ENCODE measurements around the gene RFT1. TPM values are rescaled to one million over a fixed set of nuclear protein-coding genes. Genes with fewer than 3 reads are reported as not detected.

Gene RFT1
- total and polyA plus RNA-seq, 2 donors (not counting 1 experiment from before 2014, with no cell fraction given): 9.7 to 20.5 TPM

DNA sequence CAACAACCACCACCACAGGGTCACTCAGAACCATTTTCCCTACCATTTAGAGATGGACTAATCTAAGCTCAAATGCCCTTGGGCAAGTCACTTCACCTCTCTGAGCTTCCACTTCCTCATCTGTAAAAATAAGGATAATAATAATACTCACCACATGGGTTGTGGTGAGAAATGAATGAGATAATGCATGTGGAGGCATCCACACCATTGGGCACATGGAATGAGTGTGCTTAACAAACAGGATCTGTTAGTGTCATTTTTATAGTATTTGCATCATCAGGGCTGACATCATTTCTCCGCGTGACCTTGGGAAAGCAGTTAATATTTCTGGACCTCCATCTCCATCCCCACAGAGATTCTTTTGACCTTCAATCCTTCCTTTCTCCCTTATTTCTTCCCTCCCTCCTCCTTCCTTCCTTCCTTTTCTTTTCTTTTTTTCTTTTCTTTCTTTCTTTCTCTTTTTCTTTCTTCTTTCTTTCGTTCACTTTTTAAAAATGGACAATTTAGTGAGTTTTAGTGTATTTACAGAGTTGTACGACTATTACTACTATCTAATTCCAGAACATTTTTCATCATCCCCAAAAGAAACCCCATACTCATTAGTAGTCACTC is 7.7 kb upstream of the RFT1 start:
- H3K79me2 ChIP-seq (ENCODE audit: control insufficient read depth, insufficient read depth, low read length): no peaks in the 10 kb centered on the region

DNA sequence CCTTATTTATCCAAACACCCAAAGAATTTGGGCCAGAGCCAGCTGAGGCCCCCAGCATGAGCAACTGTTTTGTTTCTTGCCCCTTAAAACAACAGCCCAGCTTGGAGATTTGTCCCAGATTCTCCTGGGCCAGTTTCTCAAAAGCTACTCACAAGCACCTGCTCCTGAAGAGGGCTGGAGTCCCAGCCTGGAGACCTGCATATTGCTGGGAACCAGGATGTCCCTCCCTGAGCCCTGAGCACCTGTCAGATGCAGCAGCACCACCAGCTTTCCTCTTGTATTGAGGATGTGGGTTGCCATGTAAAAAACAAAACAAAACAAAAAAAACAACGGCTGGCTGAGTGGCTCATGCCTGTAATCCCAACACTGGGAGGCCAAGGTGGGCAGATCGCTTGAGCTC is 7.0 kb upstream of the RFT1 start:
- Histone ChIP-seq H3K27ac (ENCODE audit: insufficient read depth, low read length) (no peak overlapping the region), H3K4me3 (replicated peaks in 1 of 4; ENCODE audit: control extremely low read depth in 1 of 4, insufficient read depth in 1 of 4, low read depth in 3 of 4, low read length in 4 of 4) (no peak overlapping the region), H3K9me3 (ENCODE audit: control insufficient read depth, insufficient read depth, low read depth, low read length) (no peaks in the 10 kb centered on the region), H3K9ac (ENCODE audit: insufficient read depth, low read length) (no peak overlapping the region), H3K4me2 (ENCODE audit: extremely low read depth, insufficient read depth, low read length) (no peak overlapping the region), H3K79me2 (ENCODE audit: control insufficient read depth, insufficient read depth, low read length) (no peaks in the 10 kb centered on the region), H3K4me1 (ENCODE audit: control insufficient read depth, extremely low read depth, insufficient read depth, low read length) (peaks cover 7% of the 10 kb centered on the region), H3K27me3 (ENCODE audit: control insufficient read depth, insufficient read depth, low read length) (no peaks in the 10 kb centered on the region), H2AFZ (ENCODE audit: low read length) (no peak overlapping the region), H4K20me1 (ENCODE audit: control insufficient read depth, extremely low read depth, insufficient read depth, low read length) (no peaks in the 10 kb centered on the region), H3K36me3 (ENCODE audit: control insufficient read depth, insufficient read depth, low read length) (no peaks in the 10 kb centered on the region)
- TF ChIP-seq EZH2 (IDR thresholded peaks at IDR 0.05; ENCODE audit: low read length, missing control alignments): no peak
- TF ChIP-seq, protein P1, sequence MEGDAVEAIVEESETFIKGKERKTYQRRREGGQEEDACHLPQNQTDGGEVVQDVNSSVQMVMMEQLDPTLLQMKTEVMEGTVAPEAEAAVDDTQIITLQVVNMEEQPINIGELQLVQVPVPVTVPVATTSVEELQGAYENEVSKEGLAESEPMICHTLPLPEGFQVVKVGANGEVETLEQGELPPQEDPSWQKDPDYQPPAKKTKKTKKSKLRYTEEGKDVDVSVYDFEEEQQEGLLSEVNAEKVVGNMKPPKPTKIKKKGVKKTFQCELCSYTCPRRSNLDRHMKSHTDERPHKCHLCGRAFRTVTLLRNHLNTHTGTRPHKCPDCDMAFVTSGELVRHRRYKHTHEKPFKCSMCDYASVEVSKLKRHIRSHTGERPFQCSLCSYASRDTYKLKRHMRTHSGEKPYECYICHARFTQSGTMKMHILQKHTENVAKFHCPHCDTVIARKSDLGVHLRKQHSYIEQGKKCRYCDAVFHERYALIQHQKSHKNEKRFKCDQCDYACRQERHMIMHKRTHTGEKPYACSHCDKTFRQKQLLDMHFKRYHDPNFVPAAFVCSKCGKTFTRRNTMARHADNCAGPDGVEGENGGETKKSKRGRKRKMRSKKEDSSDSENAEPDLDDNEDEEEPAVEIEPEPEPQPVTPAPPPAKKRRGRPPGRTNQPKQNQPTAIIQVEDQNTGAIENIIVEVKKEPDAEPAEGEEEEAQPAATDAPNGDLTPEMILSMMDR (conservative IDR thresholded peaks at IDR 0.05 in 1 of 2, IDR thresholded peaks at IDR 0.05 in 1 of 2; ENCODE audit: low read depth in 1 of 2, low read length in 2 of 2): no peak
- no peak for DNase-seq (ENCODE audit: low read depth in 2 of 2)

More for the DNA sequence above, 7.7 kb upstream of the RFT1 start:
- Histone ChIP-seq H3K9me3 (ENCODE audit: control insufficient read depth, insufficient read depth, low read depth, low read length) (no peaks in the 10 kb centered on the region), H3K4me2 (ENCODE audit: extremely low read depth, insufficient read depth, low read length) (no peak overlapping the region), H2AFZ (ENCODE audit: low read length) (no peak overlapping the region), H4K20me1 (ENCODE audit: control insufficient read depth, extremely low read depth, insufficient read depth, low read length) (no peaks in the 10 kb centered on the region), H3K4me1 (ENCODE audit: control insufficient read depth, extremely low read depth, insufficient read depth, low read length) (peaks cover 7% of the 10 kb centered on the region), H3K27ac (ENCODE audit: insufficient read depth, low read length) (no peak overlapping the region), H3K9ac (ENCODE audit: insufficient read depth, low read length) (no peak overlapping the region), H3K27me3 (ENCODE audit: control insufficient read depth, insufficient read depth, low read length) (no peaks in the 10 kb centered on the region), H3K4me3 (replicated peaks in 1 of 4; ENCODE audit: control extremely low read depth in 1 of 4, insufficient read depth in 1 of 4, low read depth in 3 of 4, low read length in 4 of 4) (no peak overlapping the region), H3K36me3 (ENCODE audit: control insufficient read depth, insufficient read depth, low read length) (no peaks in the 10 kb centered on the region)
- peak in 1 of 2 donors; percentile 26 for DNase-seq (ENCODE audit: low read depth in 2 of 2)
- no peak for TF ChIP-seq EZH2 (IDR thresholded peaks at IDR 0.05; ENCODE audit: low read length, missing control alignments)
- TF ChIP-seq, protein P1 (conservative IDR thresholded peaks at IDR 0.05 in 1 of 2, IDR thresholded peaks at IDR 0.05 in 1 of 2; ENCODE audit: low read depth in 1 of 2, low read length in 2 of 2): no peak

DNA sequence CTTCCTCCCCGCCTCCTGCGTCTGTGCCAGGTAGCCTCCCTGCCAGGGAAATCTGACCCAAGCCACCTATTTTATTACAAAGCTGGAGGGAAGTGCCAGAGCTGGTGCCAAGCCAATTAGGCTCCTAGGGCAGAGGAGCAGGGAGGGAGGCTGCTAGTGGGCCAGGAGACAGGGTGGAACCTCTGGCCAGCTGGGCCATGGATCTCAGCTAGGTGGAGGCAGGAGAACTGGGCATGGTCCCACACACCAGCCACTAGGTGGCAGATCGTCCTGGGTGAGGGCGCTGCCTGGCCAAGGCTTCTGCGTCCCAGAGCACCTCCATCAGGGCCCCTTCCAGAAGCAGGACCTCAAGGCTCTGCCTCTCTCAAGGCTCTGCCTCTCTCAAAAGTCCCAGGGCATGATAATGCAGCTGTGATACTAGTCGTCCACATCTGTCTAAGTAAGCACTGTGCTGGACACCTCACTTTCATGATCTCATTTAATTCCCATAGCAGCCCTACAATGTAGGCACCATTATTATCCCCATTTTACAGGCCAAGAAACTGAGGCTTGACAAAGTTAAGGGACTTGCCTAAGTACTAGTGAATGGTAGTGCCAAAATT is 4.5 kb upstream of the RFT1 start:
- Histone ChIP-seq H3K4me3 (replicated peaks in 1 of 4; ENCODE audit: control extremely low read depth in 1 of 4, insufficient read depth in 1 of 4, low read depth in 3 of 4, low read length in 4 of 4) (no peak overlapping the region), H3K9ac (ENCODE audit: insufficient read depth, low read length) (no peak overlapping the region), H4K20me1 (ENCODE audit: control insufficient read depth, extremely low read depth, insufficient read depth, low read length) (no peaks in the 10 kb centered on the region), H3K4me1 (ENCODE audit: control insufficient read depth, extremely low read depth, insufficient read depth, low read length) (peaks cover 5% of the 10 kb centered on the region), H3K27me3 (ENCODE audit: control insufficient read depth, insufficient read depth, low read length) (no peaks in the 10 kb centered on the region), H3K27ac (ENCODE audit: insufficient read depth, low read length) (no peak overlapping the region), H3K36me3 (ENCODE audit: control insufficient read depth, insufficient read depth, low read length) (no peaks in the 10 kb centered on the region), H3K9me3 (ENCODE audit: control insufficient read depth, insufficient read depth, low read depth, low read length) (no peaks in the 10 kb centered on the region), H3K4me2 (ENCODE audit: extremely low read depth, insufficient read depth, low read length) (no peak overlapping the region), H3K79me2 (ENCODE audit: control insufficient read depth, insufficient read depth, low read length) (peaks cover 5% of the 10 kb centered on the region), H2AFZ (ENCODE audit: low read length) (no peak overlapping the region)
- TF ChIP-seq, protein P1 (conservative IDR thresholded peaks at IDR 0.05 in 1 of 2, IDR thresholded peaks at IDR 0.05 in 1 of 2; ENCODE audit: low read depth in 1 of 2, low read length in 2 of 2): peak; percentile 68 to 82
- TF ChIP-seq EZH2 (IDR thresholded peaks at IDR 0.05; ENCODE audit: low read length, missing control alignments): no peak
- peak; percentile 53 to 74 for DNase-seq (ENCODE audit: low read depth in 2 of 2)

Data from fibroblast of lung (primary cell).